PC-3 (cell line): ENCODE measurements around the gene ACAP3. TPM values are rescaled to one million over a fixed set of nuclear protein-coding genes. Genes with fewer than 3 reads are reported as not detected.
A peak's percentile ranks its signal among the peaks of the same experiment; 100 is the strongest.

Experiments
- ATAC-seq: fragments of 200-7000 bp; cut with Tn5 transposase; 2 replicates; pipeline ENCODE4 v1.9.1; 2020; ENCODE audit warnings: mild to moderate bottlenecking, moderate library complexity
- BruUV-seq: library from RNA; stranded (reverse); fragments of 400-500 nt; replicated peaks from 2 replicates; lab custom pipeline; 2021; lab: Mats Ljungman, UMichigan
- CTCF ChIA-PET: fragments of 300-600 bp; sonication (Branson Sonifier 250); formaldehyde crosslinking; loops from one replicate; lab custom pipeline; 2022; ENCODE audit warnings: antibody characterized with exemption; lab: Charles Lee
- POLR2A ChIA-PET: fragments of 300-600 bp; sonication (Branson Sonifier 250); formaldehyde crosslinking; loops from one replicate; lab custom pipeline; 2022; ENCODE audit warnings: antibody characterized with exemption; ENCODE audit not compliant: unreplicated experiment; lab: Charles Lee
- DNase-seq: peaks from one replicate; pipeline ENCODE4 v3.0.0-alpha.2; 2015
- H2AFZ ChIP-seq: fragments of 300-600 bp; sonication (generic); 2 replicates; pipeline ENCODE4 v1.6.0; 2016; ENCODE audit warnings: antibody characterized with exemption, low read length
- H3F3A ChIP-seq: fragments of 300-600 bp; sonication (generic); one replicate; pipeline ENCODE4 v1.6.0; 2017; ENCODE audit warnings: antibody characterized with exemption, low read length, control low read depth, mild to moderate bottlenecking; ENCODE audit not compliant: unreplicated experiment
- H3K27ac ChIP-seq: fragments of 300-600 bp; sonication (generic); 2 replicates; pipeline ENCODE4 v1.5.1; 2016; ENCODE audit warnings: mild to moderate bottlenecking, low read length
- H3K27me3 ChIP-seq: fragments of 300-600 bp; sonication (generic); 2 replicates; pipeline ENCODE4 v1.6.1; 2016; ENCODE audit warnings: low read length, mixed read lengths
- H3K36me3 ChIP-seq: fragments of 300-600 bp; sonication (generic); 2 replicates; pipeline ENCODE4 v1.6.1; 2016; ENCODE audit warnings: low read depth, mixed run types, low read length, mixed read lengths
- H3K4me1 ChIP-seq: fragments of 300-600 bp; sonication (generic); 2 replicates; pipeline ENCODE4 v1.5.1; 2016; ENCODE audit warnings: low read length; ENCODE audit not compliant: insufficient read depth
- H3K4me2 ChIP-seq: fragments of 300-600 bp; sonication (generic); 2 replicates; pipeline ENCODE4 v1.6.0; 2016; ENCODE audit warnings: low read length
- H3K4me3 ChIP-seq: fragments of 300-600 bp; sonication (generic); 2 replicates; pipeline ENCODE4 v1.5.1; 2016; ENCODE audit warnings: mild to moderate bottlenecking, low read length, mixed read lengths
- H3K79me2 ChIP-seq: fragments of 300-600 bp; sonication (generic); 2 replicates; pipeline ENCODE4 v1.6.1; 2017; ENCODE audit warnings: low read length, mixed read lengths
- H3K9ac ChIP-seq: fragments of 300-600 bp; sonication (generic); 2 replicates; pipeline ENCODE4 v1.6.0; 2016; ENCODE audit warnings: mild to moderate bottlenecking, low read length
- H3K9me2 ChIP-seq: fragments of 300-600 bp; sonication (generic); replicated peaks from 2 replicates; pipeline ENCODE4 v1.6.1; 2016; ENCODE audit warnings: mixed run types, low read length, mixed read lengths
- H3K9me3 ChIP-seq: fragments of 300-600 bp; sonication (generic); 2 replicates; pipeline ENCODE4 v1.6.1; 2016; ENCODE audit warnings: low read length, mixed read lengths
- H4K20me1 ChIP-seq: fragments of 300-600 bp; sonication (generic); 2 replicates; pipeline ENCODE4 v1.6.1; 2016; ENCODE audit warnings: low read length, mixed read lengths
- CTCF ChIP-seq: fragments of 300-600 bp; sonication (generic); conservative IDR thresholded peaks from 2 replicates; pipeline ENCODE4 v1.5.1; 2017; ENCODE audit warnings: antibody characterized with exemption, low read depth, mild to moderate bottlenecking, low read length
- EZH2 ChIP-seq: fragments of 300-600 bp; sonication (generic); IDR thresholded peaks from one replicate; pipeline ENCODE4 v1.6.1; 2017; ENCODE audit warnings: antibody characterized with exemption, mild to moderate bottlenecking, low read length; ENCODE audit not compliant: unreplicated experiment
- EZH2phosphoT487 ChIP-seq: fragments of 300-600 bp; sonication (generic); IDR thresholded peaks from 2 replicates; pipeline ENCODE4 v1.6.1; 2018; ENCODE audit warnings: mild to moderate bottlenecking, antibody characterized with exemption, low read length, borderline replicate concordance
- intact Hi-C: fragments of 100-400 bp; cut with micrococcal nuclease; formaldehyde crosslinking; loops from 2 replicates; pipeline ENCODE4 v1.9.0; 2023
- total RNA-seq: library from RNA; depleted of rRNA; stranded (reverse); fragments of >200 nt; gene quantifications from 2 replicates; pipeline ENCODE4 v1.2.3, GENCODE V29; 2014

ACAP3 gene
- total RNA-seq, 1 experiment from 2014 or later, result 116 TPM

DNA sequence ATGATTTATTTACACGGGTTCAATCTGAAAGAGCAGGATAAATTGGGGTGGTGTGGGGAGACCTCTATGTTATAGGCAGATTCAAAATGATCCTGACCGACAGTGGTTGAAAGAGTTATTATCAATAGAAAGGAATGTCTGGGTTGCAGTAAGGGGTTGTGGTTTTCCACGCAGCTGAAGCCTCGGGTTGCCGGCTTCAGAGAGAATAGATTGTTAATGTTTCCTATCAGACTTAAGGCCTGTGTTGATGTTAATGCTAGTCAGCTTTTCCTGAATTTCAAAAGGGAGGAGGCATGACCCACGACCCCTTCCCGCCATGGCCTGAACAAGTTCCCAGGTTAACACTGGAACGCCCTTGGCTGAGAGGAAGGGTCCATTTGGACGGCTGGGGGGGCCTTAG lies 31.9 kb downstream of the ACAP3 start:
- H4K20me1 ChIP-seq, result peaks cover 8% of the 10 kb centered on the region
- peaks cover 6% of the 10 kb centered on the region; the same call in 1 of the 2 replicates for H3K36me3 ChIP-seq
- H3F3A ChIP-seq, result peaks cover 3% of the 10 kb centered on the region
- ChIA-PET POLR2A (interaction anchor here (0.5 kb wide), 1 partner anchor 35 kb away, joined by 11 read pairs; no protein-coding TSS in a partner anchor), CTCF (no interaction called here)
- no peak for TF ChIP-seq EZH2
- TF ChIP-seq EZH2phosphoT487, result no peak
- TF ChIP-seq CTCF, result no peak
- BruUV-seq, result no TSS peak
- intact Hi-C loops, result no loop called here
- no peak for DNase-seq
- no peaks in the 10 kb centered on the region for H3K9me3 ChIP-seq
- no peak overlapping the region for H2AFZ ChIP-seq
- H3K9ac ChIP-seq, result no peak overlapping the region
- H3K27ac ChIP-seq, result no peak overlapping the region
- H3K4me3 ChIP-seq, result no peak overlapping the region
- H3K9me2 ChIP-seq, result no peaks in the 10 kb centered on the region
- H3K4me1 ChIP-seq, result peaks cover 28% of the 10 kb centered on the region
- peaks cover 35% of the 10 kb centered on the region for H3K79me2 ChIP-seq
- no peak overlapping the region for H3K4me2 ChIP-seq
- no peaks in the 10 kb centered on the region for H3K27me3 ChIP-seq
- ATAC-seq, result no peak

DNA sequence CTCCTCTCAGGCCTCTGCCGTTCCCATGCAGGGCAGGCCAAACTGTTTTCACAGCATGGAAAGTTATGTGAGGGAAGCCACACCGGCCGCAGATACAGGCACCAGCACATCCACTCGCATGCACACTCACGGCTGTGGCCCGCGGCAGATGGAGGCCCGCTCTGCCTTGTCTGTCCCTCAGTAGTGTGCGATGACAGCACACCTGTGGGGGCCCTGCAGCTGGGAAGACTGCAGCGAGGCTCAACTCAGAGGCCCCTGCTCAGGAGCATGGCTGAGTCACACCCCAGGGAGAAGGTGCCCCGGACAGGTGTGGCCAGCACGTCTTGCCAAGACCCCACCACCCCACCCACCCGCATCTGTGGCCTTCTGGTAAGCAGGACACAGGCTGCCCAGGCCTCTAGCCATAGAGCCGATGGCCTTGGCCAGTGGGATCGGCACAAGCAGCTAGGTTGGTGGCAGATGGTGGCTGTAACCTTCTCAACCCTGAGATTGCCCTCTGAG lies 32.7 kb downstream of the ACAP3 start:
- Histone ChIP-seq H3K9me2 (no peaks in the 10 kb centered on the region), H4K20me1 (peaks cover 12% of the 10 kb centered on the region), H3K27ac (no peak overlapping the region), H3K9ac (no peak overlapping the region), H2AFZ (no peak overlapping the region), H3K79me2 (peaks cover 44% of the 10 kb centered on the region), H3K4me3 (peak overlapping the region; percentile 96; the same call in 1 of the 2 replicates), H3K36me3 (peaks cover 10% of the 10 kb centered on the region; the same call in 1 of the 2 replicates), H3K4me1 (peaks cover 29% of the 10 kb centered on the region), H3K27me3 (no peaks in the 10 kb centered on the region), H3K9me3 (no peaks in the 10 kb centered on the region), H3K4me2 (peak overlapping the region; percentile 99), H3F3A (peaks cover 3% of the 10 kb centered on the region)
- TF ChIP-seq EZH2phosphoT487 (no peak), CTCF (no peak), EZH2 (no peak)
- BruUV-seq, result no TSS peak
- intact Hi-C loops, result no loop called here
- ATAC-seq, result no peak
- CTCF ChIA-PET, result no interaction called here
- POLR2A ChIA-PET, result no interaction called here
- DNase-seq, result no peak

- Histone ChIP-seq H3K36me3 (peaks cover 13% of the 10 kb centered on the region; the same call in 1 of the 2 replicates), H3K27ac (peak overlapping the region; percentile 23; the same call in 1 of the 2 replicates), H3K27me3 (no peaks in the 10 kb centered on the region), H2AFZ (peak overlapping the region; percentile 78), H3K4me1 (peaks cover 29% of the 10 kb centered on the region), H3K9me2 (no peaks in the 10 kb centered on the region), H3K9ac (peak overlapping the region; percentile 98), H3K9me3 (no peaks in the 10 kb centered on the region), H3K4me3 (peak overlapping the region; percentile 96), H3K4me2 (peak overlapping the region; percentile 99), H4K20me1 (peaks cover 12% of the 10 kb centered on the region), H3K79me2 (peaks cover 50% of the 10 kb centered on the region), H3F3A (peaks cover 3% of the 10 kb centered on the region)
- POLR2A ChIA-PET, result interaction anchor here (0.6 kb wide), 1 partner anchor 9 kb away, joined by 3 read pairs; no protein-coding TSS in a partner anchor
- intact Hi-C loops, result no loop called here
- DNase-seq (no peak), ATAC-seq (no peak)
- no peak for TF ChIP-seq EZH2phosphoT487
- no peak for TF ChIP-seq CTCF
- no peak for TF ChIP-seq EZH2
- CTCF ChIA-PET, result interaction anchor here (0.6 kb wide), 1 partner anchor 43 kb away, joined by 5 read pairs; no protein-coding TSS in a partner anchor
- no TSS peak for BruUV-seq
These were observed 33.3 kb downstream of the ACAP3 start for GRCh38 chr1:1274299-1274930.
